HG02870 (cell line): ENCODE measurements around the gene SEL1L.
"Not testable (repeated sequence)": the region's sequence is repeated elsewhere in the genome, so short reads cannot be mapped to it uniquely, and the experiment has no call there.

Experiments
- ATAC-seq: cut with Tn5 transposase; IDR thresholded peaks from one replicate; pipeline ENCODE4 v1.9.1; 2021; ENCODE audit warnings: mild to moderate bottlenecking, moderate library complexity; ENCODE audit not compliant: unreplicated experiment

The SEL1L gene

DNA sequence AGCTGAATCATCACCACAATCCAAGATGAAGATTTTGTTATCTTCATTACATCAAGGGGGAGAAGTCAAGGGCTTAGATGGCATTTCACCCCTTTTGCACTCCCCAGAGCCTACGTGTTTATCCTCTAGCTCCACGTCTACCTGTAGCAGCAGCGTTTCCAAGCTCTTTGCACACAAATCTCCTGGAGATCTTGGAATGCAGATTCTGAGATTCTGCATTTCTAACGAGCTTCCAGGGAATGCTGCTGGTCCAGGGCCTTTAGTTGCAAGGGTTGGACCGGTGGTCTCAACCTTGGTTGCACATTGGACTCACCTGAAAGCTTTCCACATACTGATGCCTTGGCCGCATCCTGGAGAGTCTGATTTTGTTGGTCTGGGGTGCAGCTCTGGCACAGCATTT, 84.1 kb downstream of the SEL1L start:
- no peak for ATAC-seq

GRCh38 chr14:81449114-81449513, 84.5 kb downstream of the SEL1L start:
- no peak for ATAC-seq

DNA sequence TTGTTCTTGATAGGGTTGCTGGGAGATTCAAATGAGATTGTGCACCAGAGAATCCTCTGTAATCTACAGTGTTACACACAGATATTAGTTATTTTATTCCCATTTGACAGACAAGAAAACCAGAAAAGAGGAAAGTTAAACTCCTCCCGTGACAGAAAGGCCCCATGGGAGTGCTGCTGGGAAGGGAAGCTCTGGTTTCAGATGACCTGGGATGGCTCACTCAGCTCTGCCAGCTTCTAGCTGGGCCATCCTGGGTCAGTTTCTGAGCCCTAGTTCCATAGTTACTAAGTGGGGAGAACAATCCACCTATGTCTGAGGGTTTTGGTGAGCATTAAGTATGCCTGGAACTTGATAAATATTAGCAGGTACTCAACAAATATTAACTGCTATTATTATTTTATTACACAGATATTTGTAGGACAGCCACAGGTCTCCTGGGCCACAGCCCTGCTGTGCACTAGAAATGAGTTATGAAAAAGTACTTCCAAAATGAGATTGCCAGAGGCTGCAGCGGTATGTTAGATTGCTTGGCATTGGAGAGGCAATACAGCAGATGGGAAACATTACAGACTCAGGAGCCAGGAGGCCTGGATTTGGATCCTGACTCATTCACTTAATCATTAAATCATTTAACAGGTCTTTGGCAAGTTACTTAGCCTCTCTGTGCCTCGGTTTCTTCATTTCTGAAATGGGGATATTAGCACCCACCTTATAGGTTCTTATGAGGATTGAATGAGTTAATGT, 86.5 kb downstream of the SEL1L start:
- no peak for ATAC-seq

GRCh38 chr14:81446279-81447007, 87.2 kb downstream of the SEL1L start:
- no peak for ATAC-seq

DNA sequence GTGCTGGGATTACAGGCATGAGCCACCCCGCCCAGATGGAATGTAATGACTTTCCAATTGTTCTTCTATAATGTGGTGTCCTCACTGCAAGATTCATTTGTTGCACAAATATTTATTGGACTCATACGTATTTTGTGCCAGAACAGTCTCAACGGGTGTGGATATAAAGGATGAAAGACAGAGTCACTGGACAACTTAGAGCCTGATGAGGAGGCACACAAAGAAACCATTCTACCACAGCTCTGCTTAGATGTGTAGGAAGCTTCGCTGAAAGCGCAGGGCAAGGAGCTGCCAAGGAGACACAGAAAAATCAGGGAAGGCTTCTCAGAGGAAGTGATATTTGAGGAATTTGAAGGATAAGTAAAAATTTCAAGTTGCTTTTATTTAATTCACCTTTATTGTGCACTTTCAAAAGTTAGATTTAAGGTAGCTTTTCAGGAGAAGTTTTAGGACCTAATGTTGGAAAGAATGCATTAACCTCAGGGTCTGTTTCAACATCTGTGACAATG, 92.0 kb downstream of the SEL1L start:
- no peak for ATAC-seq

DNA sequence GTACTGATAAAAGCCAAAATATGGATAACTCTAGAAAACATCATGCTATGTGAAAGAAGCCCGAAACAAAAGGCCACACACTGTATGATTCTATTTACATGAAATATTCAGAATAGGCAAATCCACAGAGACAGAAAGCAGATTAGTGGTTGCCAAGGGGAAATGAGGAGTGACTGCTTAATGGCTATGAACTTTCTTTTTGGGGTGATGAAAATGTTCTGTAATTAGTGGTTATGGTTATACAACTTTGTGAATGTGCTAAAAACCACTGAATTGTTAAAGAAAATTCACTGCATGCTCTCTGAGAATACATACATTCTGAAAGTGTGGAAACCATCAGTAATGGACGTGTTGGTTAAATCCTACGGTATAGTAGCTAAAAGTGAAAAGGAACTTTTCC, 93.6 kb downstream of the SEL1L start:
- ATAC-seq, result no peak

DNA sequence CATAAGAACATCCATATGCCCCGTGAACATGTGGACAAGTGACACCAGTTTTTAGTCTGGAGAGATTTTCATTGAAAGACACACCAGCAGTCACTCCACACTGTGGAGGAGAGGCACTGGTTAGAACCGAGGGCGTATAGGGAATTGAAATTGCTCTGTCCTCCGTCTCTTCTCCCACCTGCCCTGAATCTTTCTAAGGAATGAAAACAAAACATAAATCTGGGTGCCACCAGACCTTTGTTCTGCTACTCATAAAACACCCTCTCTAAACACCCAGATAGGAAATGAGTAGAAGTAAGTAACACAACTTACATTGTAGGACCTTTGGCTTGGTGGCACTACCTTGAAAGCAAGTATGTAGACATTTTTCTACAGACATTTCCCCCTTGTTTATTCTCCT, 96.4 kb downstream of the SEL1L start:
- ATAC-seq, result no peak

DNA sequence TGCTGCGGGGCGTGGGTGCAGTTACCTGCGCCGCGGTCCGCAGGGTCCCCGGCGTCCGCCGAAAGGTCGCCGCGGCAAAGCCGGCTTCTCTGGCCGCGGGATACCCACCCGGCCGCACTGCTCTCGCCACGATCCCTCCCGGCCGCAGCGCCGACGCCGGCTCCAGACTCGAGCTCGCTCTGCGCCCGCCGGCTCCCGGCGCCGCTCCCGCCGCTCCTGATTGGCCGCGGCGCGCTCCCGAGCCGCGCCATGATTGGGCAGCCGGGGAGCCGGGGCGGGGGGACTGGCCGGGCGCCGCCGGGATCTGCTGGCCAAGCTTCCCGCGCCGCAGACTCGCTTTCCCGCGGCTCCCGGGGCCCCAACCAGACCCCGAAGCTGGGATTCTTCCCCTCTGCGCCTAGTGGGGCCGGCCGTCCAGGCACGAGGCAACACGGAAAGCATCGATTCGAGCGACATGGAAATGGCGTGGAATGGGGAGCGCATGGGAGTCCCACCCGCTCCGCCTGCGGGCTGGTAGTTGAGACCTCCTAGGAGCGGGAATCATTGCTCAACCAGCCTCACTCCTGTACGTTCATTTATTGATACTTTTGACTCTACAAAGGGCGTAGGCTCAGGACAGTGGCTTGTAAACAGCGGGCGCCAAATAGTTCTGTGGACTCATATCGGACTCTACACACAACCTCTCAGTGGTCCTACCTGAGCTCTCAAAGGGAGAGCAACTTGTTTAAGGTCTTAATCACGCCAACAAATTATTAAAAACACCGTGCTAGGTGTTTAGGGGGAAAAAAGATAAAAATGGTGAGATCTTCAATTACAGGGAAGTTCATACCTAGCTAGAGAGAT, 97.1 kb downstream of the SEL1L start:
- ATAC-seq, result peak; percentile 77

GRCh38 chr14:81435391-81436295, 98.0 kb downstream of the SEL1L start:
- ATAC-seq, result peak; percentile 31

DNA sequence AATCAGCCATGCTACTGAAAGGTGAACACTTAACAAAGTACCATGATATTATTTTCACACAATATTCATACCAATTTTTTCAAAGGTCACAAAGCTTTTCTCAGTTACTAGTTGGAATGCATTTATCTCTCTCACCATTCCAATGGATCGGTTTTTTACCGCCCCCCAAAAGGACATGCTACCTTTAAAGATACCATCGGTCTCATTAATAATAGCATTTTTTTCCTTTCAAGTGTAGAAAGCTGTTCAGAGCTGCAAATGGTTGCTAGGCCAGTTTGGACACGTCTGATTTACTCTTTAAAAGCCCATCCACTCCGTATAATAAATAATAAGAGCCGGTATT, 98.6 kb downstream of the SEL1L start:
- ATAC-seq, result no peak

DNA sequence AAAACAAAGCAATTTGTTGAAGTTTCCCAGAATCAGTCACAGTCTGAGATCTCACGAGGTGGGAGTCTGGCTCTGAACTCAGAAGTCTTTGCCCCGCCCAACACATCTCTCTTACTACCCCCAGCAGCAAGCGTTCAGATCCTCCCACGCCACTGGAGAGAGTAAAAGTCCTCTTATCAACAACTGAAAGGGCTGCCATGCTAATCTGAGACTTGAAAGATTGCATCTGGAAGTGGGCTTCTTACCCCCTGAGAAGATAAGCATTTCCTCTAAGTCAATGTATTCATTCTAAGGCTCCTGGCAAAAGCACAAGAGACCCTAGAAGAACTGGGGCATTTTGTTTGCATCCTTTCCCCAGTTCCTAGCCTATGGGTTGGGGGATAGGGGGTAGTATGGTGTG, 99.4 kb downstream of the SEL1L start:
- ATAC-seq, result no peak

DNA sequence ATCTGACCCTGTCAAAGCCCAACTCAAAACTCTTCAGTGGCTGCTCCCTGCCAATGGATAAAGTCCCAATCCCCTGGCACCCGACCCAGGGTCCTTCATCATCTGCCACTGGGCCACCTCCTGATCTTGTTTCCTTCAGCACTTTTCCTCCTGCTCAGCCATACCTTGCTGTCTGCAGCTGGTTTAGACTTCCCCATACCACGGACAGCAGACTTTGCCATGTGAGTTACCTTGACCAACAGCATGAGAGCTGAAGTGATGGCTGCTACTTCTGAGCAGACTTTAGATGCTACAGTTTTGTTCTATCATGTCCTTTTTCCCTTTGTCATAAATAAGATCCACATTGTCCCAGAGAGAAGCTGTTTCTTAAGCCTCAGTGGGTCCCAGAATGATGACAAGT, 100.3 kb downstream of the SEL1L start:
- ATAC-seq, result no peak

GRCh38 chr14:81432219-81432661, 101.4 kb downstream of the SEL1L start:
- ATAC-seq, result no peak

DNA sequence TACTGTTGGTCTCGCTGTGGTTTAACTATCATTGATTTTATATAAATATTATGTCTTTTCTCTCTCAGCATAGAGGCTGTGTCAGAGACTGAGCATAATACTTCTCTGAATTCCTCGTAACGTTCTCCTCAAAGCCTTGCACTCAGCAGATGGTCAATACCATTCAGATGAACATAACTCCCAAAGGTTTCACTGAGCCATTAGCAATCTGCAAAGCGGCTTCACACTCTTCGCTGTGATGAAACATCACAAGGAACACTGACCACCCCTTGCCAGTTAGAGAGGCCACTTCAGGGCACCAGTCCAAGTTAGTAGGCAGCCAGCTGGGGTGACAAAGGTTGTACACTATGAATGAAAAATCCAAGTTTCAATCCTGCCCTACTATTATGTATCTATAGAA, 103.4 kb downstream of the SEL1L start:
- no peak for ATAC-seq

DNA sequence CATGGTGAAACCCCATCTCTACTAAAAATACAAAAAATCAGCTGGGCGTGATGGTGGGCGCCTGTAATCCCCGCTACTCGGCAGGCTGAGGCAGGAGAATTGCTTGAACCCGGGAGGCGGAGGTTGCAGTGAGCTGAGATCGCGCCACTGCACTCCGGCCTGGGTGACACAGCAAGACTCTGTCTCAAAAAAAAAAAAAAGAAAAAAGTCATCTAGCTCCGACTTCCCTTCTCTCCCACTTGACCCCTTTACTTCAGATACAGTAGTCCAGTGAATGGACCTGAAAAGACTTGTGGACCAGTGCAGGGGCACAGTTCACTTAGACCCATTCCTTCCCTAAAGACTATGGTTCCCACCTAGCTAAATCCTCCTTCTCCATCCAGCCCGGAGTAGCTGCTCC, 103.9 kb downstream of the SEL1L start:
- not testable (repeated sequence) for ATAC-seq

GRCh38 chr14:81429028-81429427, 104.6 kb downstream of the SEL1L start:
- ATAC-seq, result no peak

- no peak for ATAC-seq
Measured at GRCh38 chr14:81427348-81428058, 106.2 kb downstream of the SEL1L start.

DNA sequence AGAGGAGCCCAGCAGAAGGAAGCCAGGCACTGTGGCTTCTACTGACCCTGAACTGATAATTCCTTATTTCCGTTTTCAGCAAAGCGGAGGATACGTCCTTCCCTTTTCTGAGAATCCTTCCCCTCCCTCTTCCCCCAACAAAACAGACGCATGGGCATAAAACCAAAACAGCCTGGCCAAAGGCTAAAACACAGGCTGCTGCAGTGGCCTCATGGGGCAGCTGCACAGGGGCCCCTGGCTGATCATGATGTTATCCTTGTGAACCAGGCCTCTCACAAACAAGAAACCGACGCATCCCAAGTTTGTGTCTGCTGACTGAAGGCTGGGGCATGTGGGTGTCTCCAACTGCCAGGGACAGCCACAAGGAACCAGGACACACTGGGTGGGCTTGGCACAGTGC, 110.1 kb downstream of the SEL1L start:
- ATAC-seq, result no peak
